GM12878 (cell line): ENCODE data around the gene GNAL. TPM values are rescaled to one million over a fixed set of nuclear protein-coding genes. Genes with fewer than 3 reads are reported as not detected.

Experiments
- ATAC-seq: fragments of 200-7000 bp; cut with Tn5 transposase; 3 replicates; pipeline ENCODE4 v1.9.1; 2020; ENCODE audit warnings: mild to moderate bottlenecking, moderate library complexity
- BruUV-seq: library from RNA; stranded (reverse); fragments of 400-500 nt; replicated peaks from 2 replicates; lab custom pipeline; 2021; lab: Mats Ljungman, UMichigan
- CTCF ChIA-PET: fragments of 300-600 bp; sonication (Branson Sonifier 250); formaldehyde crosslinking; extraction: SDS; loops from one replicate; lab custom pipeline; 2021; ENCODE audit warnings: inconsistent platforms; lab: Yijun Ruan, JAX
- POLR2A ChIA-PET: fragments of 350-600 bp; formaldehyde crosslinking; extraction: SDS; loops from one replicate; lab custom pipeline; 2021; ENCODE audit warnings: inconsistent platforms; lab: Charles Lee
- RAD21 ChIA-PET: fragments of 300-600 bp; sonication (Branson Sonifier 250); formaldehyde crosslinking; loops from one replicate; lab custom pipeline; 2023; ENCODE audit warnings: antibody characterized with exemption; ENCODE audit not compliant: unreplicated experiment; lab: Charles Lee
- SMC1A ChIA-PET: fragments of 300-600 bp; sonication (Branson Sonifier 250); formaldehyde crosslinking; loops from one replicate; lab custom pipeline; 2023; ENCODE audit not compliant: unreplicated experiment, uncharacterized antibody; lab: Charles Lee
- DNase-seq: peaks from one replicate; pipeline ENCODE4 v3.0.0-alpha.2; 2011; ENCODE audit warnings: low read depth, low spot score
- FAIRE-seq: peaks from 3 replicates; lab custom pipeline; 2011; peaks lifted over from hg19 to GRCh38; lab: Jason Lieb, UNC
- H2AFZ ChIP-seq: 2 replicates; pipeline ENCODE4 v1.6.0; 2011; ENCODE audit warnings: low read depth, low read length, control low read depth; ENCODE audit not compliant: control insufficient read depth
- H3K27ac ChIP-seq: 2 replicates; pipeline ENCODE4 v1.5.1; 2011; ENCODE audit warnings: control low read depth; ENCODE audit not compliant: control insufficient read depth, insufficient read depth
- H3K27me3 ChIP-seq, 2 experiments: replicated peaks in 1 of 2; 2 replicates each; pipeline versions ENCODE4 v1.6.0 to v1.6.1; 2011; ENCODE audit warnings: low read length in 1 of 2; ENCODE audit not compliant: control insufficient read depth in 2 of 2, insufficient read depth in 2 of 2
- H3K36me3 ChIP-seq, 2 experiments: 2 replicates each; pipeline ENCODE4 v1.5.1; 2011; ENCODE audit warnings: low read length in 1 of 2; ENCODE audit not compliant: control insufficient read depth in 2 of 2, insufficient read depth in 2 of 2
- H3K4me1 ChIP-seq: 2 replicates; pipeline ENCODE4 v1.6.1; 2011; ENCODE audit warnings: mild to moderate bottlenecking, low read length, moderate library complexity, mixed read lengths; ENCODE audit not compliant: control insufficient read depth, insufficient read depth
- H3K4me2 ChIP-seq: 2 replicates; pipeline ENCODE4 v1.6.0; 2011; ENCODE audit warnings: control low read depth; ENCODE audit not compliant: control insufficient read depth, insufficient read depth
- H3K4me3 ChIP-seq: fragments of 200-600 bp; sonication (generic); 2 replicates; pipeline ENCODE4 v1.5.1; 2016
- H3K79me2 ChIP-seq: 2 replicates; pipeline ENCODE4 v1.6.0; 2011; ENCODE audit warnings: low read length; ENCODE audit not compliant: control insufficient read depth, insufficient read depth
- H3K9ac ChIP-seq: 2 replicates; pipeline ENCODE4 v1.8.0; 2011; ENCODE audit warnings: low read length, control low read depth, mixed read lengths; ENCODE audit not compliant: control insufficient read depth, insufficient read depth
- H3K9me3 ChIP-seq: replicated peaks from 3 replicates; pipeline ENCODE4 v1.5.1; 2011; ENCODE audit warnings: mild to moderate bottlenecking, low read length; ENCODE audit not compliant: control insufficient read depth, insufficient read depth
- H4K20me1 ChIP-seq: 2 replicates; pipeline ENCODE4 v1.6.0; 2011; ENCODE audit not compliant: control insufficient read depth, insufficient read depth
- ATF3 ChIP-seq: IDR thresholded peaks from 2 replicates; pipeline ENCODE4 v1.6.1; 2011; ENCODE audit warnings: low read depth, mild to moderate bottlenecking, low read length, moderate library complexity, borderline replicate concordance; ENCODE audit errors: extremely low read depth
- BCL11A ChIP-seq: IDR thresholded peaks from 2 replicates; pipeline ENCODE4 v1.6.1; 2011; ENCODE audit warnings: low read depth, low read length
- CTCF ChIP-seq, 3 experiments: IDR thresholded peaks in 2 of 3; conservative IDR thresholded peaks in 1 of 3; 2 replicates each; pipeline ENCODE4 v1.5.1; 2011; ENCODE audit warnings: low read depth in 3 of 3, low read length in 3 of 3, mild to moderate bottlenecking in 3 of 3, control low read depth in 2 of 3, moderate library complexity in 2 of 3, inconsistent platforms in 1 of 3, mixed read lengths in 1 of 3; ENCODE audit not compliant: control insufficient read depth in 2 of 3, insufficient read depth in 1 of 3; ENCODE audit errors: extremely low read depth in 1 of 3
- NR2C1 ChIP-seq: fragments of 450-650 bp; IDR thresholded peaks from 2 replicates; pipeline ENCODE4 v1.6.1; 2017; ENCODE audit warnings: antibody characterized with exemption, mild to moderate bottlenecking, moderate library complexity
- NR2C2 ChIP-seq: IDR thresholded peaks from 2 replicates; pipeline ENCODE4 v1.6.1; 2011; ENCODE audit warnings: borderline replicate concordance, low read depth; ENCODE audit not compliant: control insufficient read depth, insufficient read length
- PAX5 ChIP-seq: IDR thresholded peaks from 2 replicates; pipeline ENCODE4 v1.6.1; 2011; ENCODE audit warnings: low read depth, low read length, borderline replicate concordance
- PRDM15 ChIP-seq: fragments of 450-650 bp; formaldehyde crosslinking; IDR thresholded peaks from 2 replicates; pipeline ENCODE4 v1.4.0; 2020; ENCODE audit warnings: mild to moderate bottlenecking, moderate library complexity
- RELA ChIP-seq: fragments of 450-650 bp; IDR thresholded peaks from 2 replicates; pipeline ENCODE4 v1.8.0; 2014; ENCODE audit warnings: borderline replicate concordance; ENCODE audit not compliant: partially characterized antibody
- SMAD5 ChIP-seq: IDR thresholded peaks from 2 replicates; pipeline ENCODE4 v1.6.1; 2016; ENCODE audit warnings: antibody characterized with exemption, low read depth
- SP1 ChIP-seq: IDR thresholded peaks from one replicate; pipeline ENCODE4 v1.6.1; 2011; ENCODE audit warnings: low read depth, low read length
- TAF1 ChIP-seq: IDR thresholded peaks from 2 replicates; pipeline ENCODE4 v1.6.1; 2011; ENCODE audit warnings: mild to moderate bottlenecking, low read depth, low read length, borderline replicate concordance
- ZNF592 ChIP-seq: fragments of 450-650 bp; IDR thresholded peaks from 2 replicates; pipeline ENCODE4 v1.6.1; 2017; ENCODE audit warnings: mild to moderate bottlenecking, moderate library complexity
- WGBS: methylation state at CpG from one replicate; pipeline ENCODE4 v1.1.6; 2016; ENCODE audit warnings: low lambda C conversion rate; ENCODE audit not compliant: insufficient replicate concordance, insufficient coverage; ENCODE audit errors: missing lambda C conversion rate; 5-methylcytosine and 5-hydroxymethylcytosine counted together
- in situ Hi-C: fragments of 300-500 bp; cut with MboI; formaldehyde crosslinking; loops from 9 replicates; pipeline ENCODE4 v1.14.3; 2018; ENCODE audit warnings: mixed read lengths
- intact Hi-C: fragments of 100-400 bp; cut with micrococcal nuclease; formaldehyde crosslinking; loops from one replicate; pipeline ENCODE4 v1.14.2; 2022; ENCODE audit not compliant: unreplicated experiment
- polyA plus RNA-seq, 11 experiments: library from polyadenylated mRNA; depleted of rRNA in 4 of 11; unstranded in 6 of 11; stranded (reverse) in 5 of 11; fragments of >200 nt; fragmentation: Nextera tagmentation in 4 of 11; fragmentation: Illumina TruSeq in 1 of 11; extraction: Ambion mirVana in 4 of 11; extraction: Trizol in 1 of 11; gene quantifications; 1 replicate in 1 of 11; 2 replicates in 10 of 11; pipeline versions ENCODE4 v1.2.1 to v1.2.3, GENCODE V29; 2011 to 2016; ENCODE audit warnings: inconsistent platforms in 2 of 11, missing spikeins in 2 of 11, low read depth in 1 of 11
- total RNA-seq, 4 experiments: library from RNA; depleted of rRNA in 3 of 4; stranded (reverse); fragments of >200 nt in 3 of 4; fragmentation: Illumina TruSeq in 1 of 4; extraction: Trizol in 1 of 4; gene quantifications; 2 replicates each; pipeline versions ENCODE4 v1.2.1 to v1.2.3, GENCODE V29; 2013 to 2021

Gene GNAL
- total and polyA plus RNA-seq, 10 of the 15 experiments (the other 5 are each of a cell fraction or from before 2014, with no cell fraction given) = 0.02 to 0.39 (median 0.05) TPM; not detected in 5

- ChIA-PET SMC1A (no interaction called here), RAD21 (no interaction called here), POLR2A (no interaction called here), CTCF (no interaction called here)
- no TSS peak for BruUV-seq
- no peaks in the 10 kb centered on the region for H4K20me1 ChIP-seq
- no peaks in the 10 kb centered on the region for H3K27me3 ChIP-seq
- no peak for FAIRE-seq
- H3K79me2 ChIP-seq = no peaks in the 10 kb centered on the region
- no peak overlapping the region for H3K9ac ChIP-seq
- no peak overlapping the region for H3K4me2 ChIP-seq
- intact Hi-C loops = no loop called here
- WGBS = 35% methylated on average over 7 of the region's 7 CpGs
- H2AFZ ChIP-seq = no peak overlapping the region
- no peaks in the 10 kb centered on the region for H3K9me3 ChIP-seq
- no peak overlapping the region for H3K27ac ChIP-seq
- no peak overlapping the region for H3K4me3 ChIP-seq
- ATAC-seq = no peak
- no peaks in the 10 kb centered on the region for H3K4me1 ChIP-seq
- no peak for DNase-seq
- in situ Hi-C loops = no loop called here
- H3K36me3 ChIP-seq = no peaks in the 10 kb centered on the region
- TF ChIP-seq PAX5 = no peak
- no peak for TF ChIP-seq RELA
- no peak for TF ChIP-seq NR2C1
- no peak for TF ChIP-seq ATF3
- no peak for TF ChIP-seq TAF1
- TF ChIP-seq CTCF (IDR thresholded peaks at IDR 0.05 in 2 of 3, conservative IDR thresholded peaks at IDR 0.05 in 1 of 3; ENCODE audit: control insufficient read depth in 2 of 3, extremely low read depth in 1 of 3, insufficient read depth in 1 of 3, low read depth in 3 of 3, low read length in 3 of 3) = no peak
- no peak for TF ChIP-seq ZNF592
- no peak for TF ChIP-seq NR2C2
- TF ChIP-seq BCL11A = no peak
- no peak for TF ChIP-seq PRDM15 (CRISPR knock-in tag)
- TF ChIP-seq SP1 = no peak
- no peak for TF ChIP-seq SMAD5
Measured at GRCh38 chr18:11719621-11720020, 30.6 kb downstream of the GNAL start.
